OCI-LY1 (cell line): Measurements from ENCODE around the gene ESPL1.
A peak's percentile ranks its signal among the peaks of the same experiment; 100 is the strongest.

Experiments used
- H2AFZ ChIP-seq: fragments of 200-600 bp; sonication (generic), shearing (Covaris generic); 2 replicates; pipeline ENCODE4 v1.6.0; 2014; ENCODE audit warnings: antibody characterized with exemption, mild to moderate bottlenecking, low read length
- H3F3A ChIP-seq: fragments of 200-600 bp; sonication (generic), shearing (Covaris generic); 2 replicates; pipeline ENCODE4 v1.6.0; 2014; ENCODE audit warnings: mild to moderate bottlenecking, antibody characterized with exemption, low read length, moderate library complexity; ENCODE audit not compliant: insufficient read depth
- H3K27ac ChIP-seq: fragments of 200-600 bp; sonication (generic); 2 replicates; pipeline ENCODE4 v1.5.1; 2014; ENCODE audit warnings: low read length, mixed run types, mild to moderate bottlenecking, low read depth; ENCODE audit not compliant: poor library complexity, severe bottlenecking
- H3K27me3 ChIP-seq: fragments of 200-600 bp; sonication (generic); 2 replicates; pipeline ENCODE4 v1.6.0; 2014; ENCODE audit warnings: antibody characterized with exemption, mild to moderate bottlenecking, low read length, moderate library complexity; ENCODE audit not compliant: insufficient read depth
- H3K36me3 ChIP-seq: fragments of 200-600 bp; sonication (generic); 2 replicates; pipeline ENCODE4 v1.6.1; 2014; ENCODE audit warnings: mild to moderate bottlenecking, antibody characterized with exemption, low read length, moderate library complexity, mixed read lengths; ENCODE audit not compliant: insufficient read depth
- H3K4me1 ChIP-seq: fragments of 200-600 bp; sonication (generic); 2 replicates; pipeline ENCODE4 v1.5.1; 2014; ENCODE audit warnings: mild to moderate bottlenecking, low read length, moderate library complexity; ENCODE audit not compliant: insufficient read depth, severe bottlenecking
- H3K4me2 ChIP-seq: fragments of 200-600 bp; sonication (generic), shearing (Covaris generic); 2 replicates; pipeline ENCODE4 v1.6.1; 2014; ENCODE audit warnings: low read length
- H3K4me3 ChIP-seq: fragments of 200-600 bp; sonication (generic); 2 replicates; pipeline ENCODE4 v1.5.1; 2014; ENCODE audit warnings: low read length, low read depth, mild to moderate bottlenecking, mixed read lengths; ENCODE audit not compliant: poor library complexity, severe bottlenecking
- H3K79me2 ChIP-seq: fragments of 200-600 bp; shearing (Covaris generic); 2 replicates; pipeline ENCODE4 v1.6.1; 2016; ENCODE audit warnings: mixed run types, low read length, mixed read lengths; ENCODE audit not compliant: insufficient read depth
- H3K9ac ChIP-seq: fragments of 200-600 bp; sonication (generic), shearing (Covaris generic); 2 replicates; pipeline ENCODE4 v1.6.1; 2014; ENCODE audit warnings: mild to moderate bottlenecking, low read length, mixed read lengths
- H3K9me2 ChIP-seq: fragments of 200-600 bp; sonication (generic), shearing (Covaris generic); 2 replicates; pipeline ENCODE4 v1.6.1; 2014; ENCODE audit warnings: low read depth, mild to moderate bottlenecking, low read length, mixed read lengths
- H3K9me3 ChIP-seq: fragments of 200-600 bp; shearing (Covaris generic); 2 replicates; pipeline ENCODE4 v1.6.1; 2014; ENCODE audit warnings: low read length, mixed read lengths
- H4K20me1 ChIP-seq: fragments of 200-600 bp; sonication (generic), shearing (Covaris generic); 2 replicates; pipeline ENCODE4 v1.6.0; 2016; ENCODE audit warnings: mild to moderate bottlenecking, low read length; ENCODE audit not compliant: insufficient read depth
- CTCF ChIP-seq: fragments of 200-600 bp; sonication (generic), shearing (Covaris generic); IDR thresholded peaks from 2 replicates; pipeline ENCODE4 v1.5.1; 2017; ENCODE audit warnings: mild to moderate bottlenecking, antibody characterized with exemption, low read length, moderate library complexity, mixed read lengths
- EZH2 ChIP-seq: fragments of 200-600 bp; sonication (generic), shearing (Covaris generic); IDR thresholded peaks from 2 replicates; pipeline ENCODE4 v1.8.0; 2017; ENCODE audit warnings: borderline replicate concordance, mixed run types, mild to moderate bottlenecking, antibody characterized with exemption, low read length, moderate library complexity, mixed read lengths

ESPL1 gene

DNA sequence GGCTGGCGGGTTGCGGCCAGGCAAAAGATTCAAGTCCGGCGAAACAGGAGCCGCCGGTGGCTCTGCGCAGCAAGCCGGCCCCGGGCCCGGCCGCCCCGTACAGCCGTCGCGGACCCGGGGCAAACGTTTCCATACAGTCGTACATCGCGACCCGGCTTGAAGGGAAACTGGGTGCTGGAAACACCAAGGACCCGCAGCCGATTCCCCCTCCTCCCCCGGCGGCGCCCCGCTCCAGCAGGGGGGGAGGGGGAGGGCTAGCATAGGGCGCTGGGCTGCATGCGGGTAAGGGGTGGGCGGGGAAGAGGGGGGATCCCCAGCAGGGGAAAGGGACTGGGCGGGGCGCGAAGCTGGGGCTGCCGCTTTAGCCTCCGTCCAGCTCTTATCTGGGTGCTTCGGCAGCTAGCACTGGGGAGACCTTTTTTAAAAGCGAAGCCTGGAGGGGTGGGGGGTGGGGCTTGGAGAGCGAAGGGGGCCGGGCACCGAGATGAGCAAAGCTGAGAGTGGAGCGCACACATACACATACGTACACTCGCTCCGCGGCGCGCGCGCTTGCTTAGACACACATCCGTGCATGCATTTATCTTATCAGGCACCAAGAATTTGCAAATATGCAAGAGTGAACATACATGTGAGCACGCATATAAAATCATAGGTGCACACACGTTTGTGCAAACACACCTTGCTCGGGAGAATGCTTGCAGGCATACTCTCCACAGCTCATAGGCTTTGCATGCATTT is 48.0 kb upstream of the ESPL1 start:
- H3F3A ChIP-seq = no peaks in the 10 kb centered on the region
- peak overlapping the region; percentile 95 for H3K4me2 ChIP-seq
- no peaks in the 10 kb centered on the region for H3K36me3 ChIP-seq
- H3K27ac ChIP-seq = no peak overlapping the region
- no peaks in the 10 kb centered on the region for H3K79me2 ChIP-seq
- H3K9me2 ChIP-seq = no peaks in the 10 kb centered on the region
- H3K4me1 ChIP-seq = peaks cover 22% of the 10 kb centered on the region
- H3K9ac ChIP-seq = peak overlapping the region; percentile 62
- H2AFZ ChIP-seq = no peak overlapping the region
- H4K20me1 ChIP-seq = no peaks in the 10 kb centered on the region
- H3K4me3 ChIP-seq = peak overlapping the region; percentile 69
- no peak for TF ChIP-seq EZH2
- no peak for TF ChIP-seq CTCF
- H3K27me3 ChIP-seq = peaks cover 3% of the 10 kb centered on the region; the same call in 1 of the 2 replicates
- no peaks in the 10 kb centered on the region for H3K9me3 ChIP-seq

DNA sequence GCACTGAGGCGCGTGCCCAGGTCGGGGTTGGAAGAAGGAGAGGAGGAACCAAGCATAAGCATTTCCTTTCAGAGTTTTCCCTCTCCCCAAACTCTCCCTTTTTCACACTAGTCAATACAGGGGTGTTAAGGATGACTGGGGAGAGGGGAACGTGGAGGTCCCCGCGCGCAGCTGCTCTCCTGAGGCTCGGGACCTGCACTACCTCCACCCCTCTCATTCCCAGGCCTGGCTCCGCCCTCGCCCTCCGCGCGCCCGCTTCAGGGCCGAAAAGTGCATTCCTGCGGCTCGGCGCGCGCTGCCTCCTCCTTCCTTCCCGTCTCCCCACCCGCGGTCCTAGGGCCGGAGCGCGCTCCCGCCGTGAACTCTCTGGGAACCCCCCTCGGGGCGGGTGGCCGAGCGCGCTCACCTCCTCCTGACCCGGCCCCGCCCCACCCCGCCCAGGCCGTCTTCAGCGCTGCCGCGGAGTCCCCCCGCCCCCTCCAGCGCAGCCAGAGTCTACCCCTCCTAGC is 47.4 kb upstream of the ESPL1 start:
- H3K4me3 ChIP-seq = peak overlapping the region; percentile 69
- peak overlapping the region; percentile 95 for H3K4me2 ChIP-seq
- H3K9ac ChIP-seq = peak overlapping the region; percentile 69
- no peaks in the 10 kb centered on the region for H3K79me2 ChIP-seq
- no peaks in the 10 kb centered on the region for H3K9me2 ChIP-seq
- H3K4me1 ChIP-seq = peaks cover 22% of the 10 kb centered on the region
- H4K20me1 ChIP-seq = no peaks in the 10 kb centered on the region
- H3K36me3 ChIP-seq = no peaks in the 10 kb centered on the region
- H2AFZ ChIP-seq = no peak overlapping the region; the same call in 1 of the 2 replicates
- H3K27ac ChIP-seq = peak overlapping the region; percentile 67
- H3K9me3 ChIP-seq = no peaks in the 10 kb centered on the region
- no peaks in the 10 kb centered on the region for H3F3A ChIP-seq
- H3K27me3 ChIP-seq = peaks cover 3% of the 10 kb centered on the region; the same call in 1 of the 2 replicates
- TF ChIP-seq CTCF = no peak
- TF ChIP-seq EZH2 = no peak

- TF ChIP-seq CTCF = peak; percentile 52
- TF ChIP-seq EZH2 = no peak
- H3K4me3 ChIP-seq = peak overlapping the region; percentile 69
- peak overlapping the region; percentile 95 for H3K4me2 ChIP-seq
- H4K20me1 ChIP-seq = no peaks in the 10 kb centered on the region
- H3K36me3 ChIP-seq = no peaks in the 10 kb centered on the region
- H3K27ac ChIP-seq = peak overlapping the region; percentile 67
- H3K27me3 ChIP-seq = peaks cover 3% of the 10 kb centered on the region; the same call in 1 of the 2 replicates
- no peaks in the 10 kb centered on the region for H3K9me2 ChIP-seq
- H3K9me3 ChIP-seq = no peaks in the 10 kb centered on the region
- peak overlapping the region; percentile 69 for H3K9ac ChIP-seq
- H3K4me1 ChIP-seq = peaks cover 22% of the 10 kb centered on the region
- H2AFZ ChIP-seq = peak overlapping the region; percentile 29; the same call in 1 of the 2 replicates
- no peaks in the 10 kb centered on the region for H3K79me2 ChIP-seq
- no peaks in the 10 kb centered on the region for H3F3A ChIP-seq
Measured at GRCh38 chr12:53221203-53222080, 46.7 kb upstream of the ESPL1 start.
